Middle frontal gyrus (tissue), 1 donor: ENCODE data around the gene IRAK4.

Experiments
- DNase-seq: peaks from one replicate; pipeline ENCODE4 v3.0.0-alpha.2; 2015; ENCODE audit warnings: low spot score; ENCODE audit errors: extremely low spot score

Gene IRAK4

GRCh38 chr12:43835656-43836474, 77.1 kb downstream of the IRAK4 start, which contains the start of gene TMEM117:
TSS of gene TMEM117 (plus strand) at chr12:43836081.
- no peak for DNase-seq

DNA sequence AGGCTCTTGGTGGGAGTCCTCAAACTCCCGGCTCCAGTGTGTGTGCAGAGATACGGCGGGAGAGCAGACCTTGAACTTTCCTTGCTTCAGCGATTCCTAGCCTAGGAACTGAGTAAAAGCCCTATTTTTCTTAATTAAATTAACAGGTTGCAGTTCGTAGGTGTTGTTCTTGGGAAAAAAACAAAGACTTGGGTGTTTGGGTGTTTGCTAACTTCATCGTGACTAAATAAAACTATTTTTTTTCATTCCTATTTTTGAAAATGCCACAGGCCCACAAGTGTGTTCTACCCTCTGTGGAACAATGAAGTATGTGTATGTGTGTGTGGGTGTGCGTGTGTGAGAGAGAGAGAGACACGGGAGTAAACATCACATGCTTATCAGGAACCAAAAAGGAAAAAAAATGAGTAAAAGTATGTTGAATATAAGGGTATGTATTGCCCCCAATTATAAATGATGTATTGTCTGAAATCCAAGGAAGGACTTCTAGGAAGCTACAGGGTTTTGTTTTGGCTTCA, 77.8 kb downstream of the IRAK4 start:
- DNase-seq: no peak
